Loucy (cell line): ENCODE measurements around the gene SKAP2.
A peak's percentile ranks its signal among the peaks of the same experiment; 100 is the strongest.

ENCODE experiments used
- H2AFZ ChIP-seq: fragments of 200-600 bp; sonication (generic); 2 replicates; pipeline ENCODE4 v1.6.0; 2016; ENCODE audit warnings: antibody characterized with exemption, mild to moderate bottlenecking, low read length, moderate library complexity
- H3F3A ChIP-seq: fragments of 200-600 bp; 2 replicates; pipeline ENCODE4 v1.6.0; 2016; ENCODE audit warnings: antibody characterized with exemption, low read depth, mild to moderate bottlenecking
- H3K27me3 ChIP-seq: fragments of 200-600 bp; sonication (generic); 2 replicates; pipeline ENCODE4 v1.6.1; 2014; ENCODE audit warnings: low read length, mild to moderate bottlenecking; ENCODE audit not compliant: insufficient read depth, poor library complexity, severe bottlenecking
- H3K36me3 ChIP-seq: fragments of 200-600 bp; sonication (generic); 2 replicates; pipeline ENCODE4 v1.6.1; 2016; ENCODE audit warnings: low read length; ENCODE audit not compliant: insufficient read depth
- H3K4me1 ChIP-seq: fragments of 200-600 bp; sonication (generic); 2 replicates; pipeline ENCODE4 v1.5.1; 2014; ENCODE audit warnings: low read length, mild to moderate bottlenecking; ENCODE audit not compliant: insufficient read depth, poor library complexity, severe bottlenecking
- H3K4me2 ChIP-seq: fragments of 200-600 bp; sonication (generic); 2 replicates; pipeline ENCODE4 v1.6.0; 2014; ENCODE audit warnings: antibody characterized with exemption, low read length, low read depth, mild to moderate bottlenecking; ENCODE audit not compliant: poor library complexity, severe bottlenecking
- H3K4me3 ChIP-seq: fragments of 200-600 bp; sonication (generic); 2 replicates; pipeline ENCODE4 v1.5.1; 2014; ENCODE audit warnings: low read length, mild to moderate bottlenecking, mixed read lengths; ENCODE audit not compliant: poor library complexity, severe bottlenecking
- H3K79me2 ChIP-seq: fragments of 200-600 bp; sonication (generic); 2 replicates; pipeline ENCODE4 v1.6.1; 2014; ENCODE audit warnings: low read length; ENCODE audit not compliant: insufficient read depth
- H3K9ac ChIP-seq: fragments of 200-600 bp; sonication (generic); 2 replicates; pipeline ENCODE4 v1.6.0; 2014; ENCODE audit warnings: mild to moderate bottlenecking, low read depth, low read length, moderate library complexity; ENCODE audit not compliant: poor library complexity, severe bottlenecking
- H3K9me2 ChIP-seq: fragments of 200-600 bp; sonication (generic); replicated peaks from 2 replicates; pipeline ENCODE4 v1.6.1; 2016; ENCODE audit warnings: low read depth, low read length, mixed read lengths
- H3K9me3 ChIP-seq: fragments of 200-600 bp; sonication (generic); 2 replicates; pipeline ENCODE4 v1.6.1; 2014; ENCODE audit warnings: mild to moderate bottlenecking, antibody characterized with exemption, low read length, low read depth; ENCODE audit not compliant: insufficient read depth
- H4K20me1 ChIP-seq: fragments of 200-600 bp; sonication (generic); 2 replicates; pipeline ENCODE4 v1.6.0; 2014; ENCODE audit warnings: antibody characterized with exemption, low read length, mild to moderate bottlenecking; ENCODE audit not compliant: insufficient read depth, poor library complexity, severe bottlenecking
- EZH2phosphoT487 ChIP-seq: fragments of 200-600 bp; IDR thresholded peaks from 2 replicates; pipeline ENCODE4 v1.6.1; 2018; ENCODE audit warnings: antibody characterized with exemption, mild to moderate bottlenecking, moderate library complexity, borderline replicate concordance
- TF ChIP-seq, protein P1 (sequence below): fragments of 200-600 bp; sonication (generic); conservative IDR thresholded peaks from 2 replicates; pipeline ENCODE4 v1.5.1; 2014; ENCODE audit warnings: mild to moderate bottlenecking, antibody characterized with exemption, low read length

SKAP2 gene

GRCh38 chr7:26683277-26683676, 181.1 kb downstream of the SKAP2 start:
- no peaks in the 10 kb centered on the region for H4K20me1 ChIP-seq
- H3K9ac ChIP-seq: peak overlapping the region; percentile 34
- H3K4me2 ChIP-seq: peak overlapping the region; percentile 56
- H3K27me3 ChIP-seq: no peaks in the 10 kb centered on the region
- H3K9me3 ChIP-seq: no peaks in the 10 kb centered on the region
- H3F3A ChIP-seq: peaks cover 6% of the 10 kb centered on the region; the same call in 1 of the 2 replicates
- H3K9me2 ChIP-seq: no peaks in the 10 kb centered on the region
- peaks cover 61% of the 10 kb centered on the region for H3K4me1 ChIP-seq
- no peak overlapping the region for H3K4me3 ChIP-seq
- no peaks in the 10 kb centered on the region for H3K36me3 ChIP-seq
- no peak for TF ChIP-seq EZH2phosphoT487
- TF ChIP-seq, protein P1, sequence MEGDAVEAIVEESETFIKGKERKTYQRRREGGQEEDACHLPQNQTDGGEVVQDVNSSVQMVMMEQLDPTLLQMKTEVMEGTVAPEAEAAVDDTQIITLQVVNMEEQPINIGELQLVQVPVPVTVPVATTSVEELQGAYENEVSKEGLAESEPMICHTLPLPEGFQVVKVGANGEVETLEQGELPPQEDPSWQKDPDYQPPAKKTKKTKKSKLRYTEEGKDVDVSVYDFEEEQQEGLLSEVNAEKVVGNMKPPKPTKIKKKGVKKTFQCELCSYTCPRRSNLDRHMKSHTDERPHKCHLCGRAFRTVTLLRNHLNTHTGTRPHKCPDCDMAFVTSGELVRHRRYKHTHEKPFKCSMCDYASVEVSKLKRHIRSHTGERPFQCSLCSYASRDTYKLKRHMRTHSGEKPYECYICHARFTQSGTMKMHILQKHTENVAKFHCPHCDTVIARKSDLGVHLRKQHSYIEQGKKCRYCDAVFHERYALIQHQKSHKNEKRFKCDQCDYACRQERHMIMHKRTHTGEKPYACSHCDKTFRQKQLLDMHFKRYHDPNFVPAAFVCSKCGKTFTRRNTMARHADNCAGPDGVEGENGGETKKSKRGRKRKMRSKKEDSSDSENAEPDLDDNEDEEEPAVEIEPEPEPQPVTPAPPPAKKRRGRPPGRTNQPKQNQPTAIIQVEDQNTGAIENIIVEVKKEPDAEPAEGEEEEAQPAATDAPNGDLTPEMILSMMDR: no peak
- peaks cover 26% of the 10 kb centered on the region; the same call in 1 of the 2 replicates for H3K79me2 ChIP-seq
- no peak overlapping the region for H2AFZ ChIP-seq

- Histone ChIP-seq H3K9ac (peak overlapping the region; percentile 34), H3K9me3 (no peaks in the 10 kb centered on the region), H4K20me1 (no peaks in the 10 kb centered on the region), H2AFZ (no peak overlapping the region), H3K4me3 (peak overlapping the region; percentile 11), H3K4me1 (peaks cover 47% of the 10 kb centered on the region), H3K27me3 (no peaks in the 10 kb centered on the region), H3K4me2 (peak overlapping the region; percentile 56), H3K79me2 (peaks cover 22% of the 10 kb centered on the region; the same call in 1 of the 2 replicates), H3K9me2 (no peaks in the 10 kb centered on the region), H3K36me3 (no peaks in the 10 kb centered on the region), H3F3A (peaks cover 5% of the 10 kb centered on the region; the same call in 1 of the 2 replicates)
- TF ChIP-seq EZH2phosphoT487: no peak
- TF ChIP-seq, protein P1: peak; percentile 89
These were observed 182.5 kb downstream of the SKAP2 start for GRCh38 chr7:26681819-26682418.

GRCh38 chr7:26680587-26680986, 183.8 kb downstream of the SKAP2 start:
- H3K4me2 ChIP-seq: peak overlapping the region; percentile 39
- H3K9me2 ChIP-seq: no peaks in the 10 kb centered on the region
- no peak overlapping the region for H2AFZ ChIP-seq
- no peaks in the 10 kb centered on the region for H3K9me3 ChIP-seq
- H3K36me3 ChIP-seq: no peaks in the 10 kb centered on the region
- no peaks in the 10 kb centered on the region for H4K20me1 ChIP-seq
- no peak overlapping the region for H3K4me3 ChIP-seq
- TF ChIP-seq, protein P1: no peak
- no peak for TF ChIP-seq EZH2phosphoT487
- H3K9ac ChIP-seq: no peak overlapping the region
- no peaks in the 10 kb centered on the region for H3K27me3 ChIP-seq
- peaks cover 51% of the 10 kb centered on the region for H3K4me1 ChIP-seq
- H3K79me2 ChIP-seq: peaks cover 16% of the 10 kb centered on the region; the same call in 1 of the 2 replicates
- H3F3A ChIP-seq: peaks cover 5% of the 10 kb centered on the region; the same call in 1 of the 2 replicates
